Right ventricle myocardium superior (tissue), 1 donor: ENCODE results near the gene SERPINA7. TPM values are rescaled to one million over a fixed set of nuclear protein-coding genes. Genes with fewer than 3 reads are reported as not detected.
"Not testable (repeated sequence)": the region's sequence is repeated elsewhere in the genome, so short reads cannot be mapped to it uniquely, and the experiment has no call there.

Experiments used
- ATAC-seq: fragments of 200-7000 bp; cut with Tn5 transposase; one replicate; pipeline ENCODE4 v1.9.1; 2020; ENCODE audit warnings: mild to moderate bottlenecking; ENCODE audit not compliant: poor library complexity
- DNase-seq: peaks from one replicate; pipeline ENCODE4 v3.0.0-alpha.2; 2020
- intact Hi-C: fragments of 100-400 bp; cut with DNase I; formaldehyde crosslinking; loops from one replicate; pipeline ENCODE4 v1.11.2; 2022
- long read RNA-seq: library from polyadenylated mRNA; unstranded; transcript quantifications from one replicate; pipeline ENCODE4 v2.0.0, GENCODE V29; 2021
- total RNA-seq: library from RNA; stranded (reverse); fragmentation: NEBNext Ultra II Directional; extraction: Animal tissue kit (Norgen Biotek cat#: 25700); gene quantifications from one replicate; pipeline ENCODE4 v1.2.1, GENCODE V29; 2021
- donor health status: DM: no; HTN: yes; CAD: no; lungs with severe emphysema.

Gene SERPINA7, protein sequence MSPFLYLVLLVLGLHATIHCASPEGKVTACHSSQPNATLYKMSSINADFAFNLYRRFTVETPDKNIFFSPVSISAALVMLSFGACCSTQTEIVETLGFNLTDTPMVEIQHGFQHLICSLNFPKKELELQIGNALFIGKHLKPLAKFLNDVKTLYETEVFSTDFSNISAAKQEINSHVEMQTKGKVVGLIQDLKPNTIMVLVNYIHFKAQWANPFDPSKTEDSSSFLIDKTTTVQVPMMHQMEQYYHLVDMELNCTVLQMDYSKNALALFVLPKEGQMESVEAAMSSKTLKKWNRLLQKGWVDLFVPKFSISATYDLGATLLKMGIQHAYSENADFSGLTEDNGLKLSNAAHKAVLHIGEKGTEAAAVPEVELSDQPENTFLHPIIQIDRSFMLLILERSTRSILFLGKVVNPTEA
- total RNA-seq, result not detected
- long read RNA-seq, result 0 reads

DNA sequence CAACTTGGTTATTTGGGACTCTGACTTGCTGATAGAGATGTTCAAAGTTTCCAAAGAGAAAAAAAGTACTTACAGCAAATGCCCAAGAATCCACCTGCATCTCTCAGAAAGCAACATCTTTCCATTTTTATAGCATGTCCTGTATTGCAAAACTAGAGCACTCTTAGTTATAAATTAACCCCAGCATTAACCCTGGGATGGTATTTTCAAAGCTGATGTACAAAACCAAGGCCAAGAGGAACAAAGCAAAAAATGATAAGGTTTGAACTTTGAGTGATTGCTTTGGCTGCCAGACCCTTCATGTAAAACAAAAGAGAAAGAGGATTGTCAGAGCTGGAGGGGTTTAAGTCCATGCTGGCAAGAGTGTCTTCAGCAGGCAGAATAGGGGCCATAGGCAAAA is at the start of gene SERPINA7:
SERPINA7 (minus strand) TSS at position 103 of the 400 bp plus-strand sequence. CDS start 1,669 bp downstream, outside the sequence.
- no peak for DNase-seq
- no peak for ATAC-seq
- intact Hi-C loops, result no loop called here

DNA sequence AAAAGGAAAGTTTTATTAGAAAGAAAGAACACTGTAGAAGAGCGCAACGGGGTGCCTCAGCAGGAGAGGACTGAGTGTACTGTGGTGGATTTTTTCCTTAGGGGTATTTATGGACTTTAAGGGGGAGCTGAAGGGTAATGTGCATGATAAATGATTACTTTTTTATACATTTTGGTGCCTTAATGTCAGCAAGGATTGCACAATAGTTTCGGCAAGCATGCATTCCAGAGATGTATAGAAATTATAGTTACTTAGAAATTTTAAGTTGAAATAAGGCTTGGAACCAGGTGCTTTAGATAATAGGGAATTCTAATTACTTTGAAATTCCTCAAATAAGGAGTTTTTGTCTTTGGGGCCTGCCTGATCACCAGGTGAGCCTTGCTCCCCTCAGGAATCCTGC is 30.5 kb upstream of the SERPINA7 start:
- intact Hi-C loops, result no loop called here
- ATAC-seq, result no peak
- no peak for DNase-seq

DNA sequence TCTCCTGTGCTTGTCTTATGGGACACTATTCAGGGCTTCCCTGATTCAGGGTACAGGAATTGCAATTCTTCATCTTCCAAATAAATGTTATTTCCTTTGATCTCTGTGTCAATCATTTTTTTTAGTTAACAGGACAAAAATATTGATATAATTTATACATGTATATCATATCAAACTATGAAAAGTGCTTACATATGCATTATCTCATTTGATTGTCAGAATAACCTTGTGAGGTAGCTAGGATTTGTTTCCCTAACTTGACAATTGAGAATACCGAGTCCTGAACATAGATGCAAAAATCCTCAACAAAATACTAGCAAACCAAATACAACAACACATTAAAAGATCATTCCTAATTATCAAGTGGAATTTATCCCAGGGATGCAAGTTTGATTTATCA is 11.5 kb upstream of the SERPINA7 start:
- ATAC-seq, result no peak
- intact Hi-C loops, result no loop called here

DNA sequence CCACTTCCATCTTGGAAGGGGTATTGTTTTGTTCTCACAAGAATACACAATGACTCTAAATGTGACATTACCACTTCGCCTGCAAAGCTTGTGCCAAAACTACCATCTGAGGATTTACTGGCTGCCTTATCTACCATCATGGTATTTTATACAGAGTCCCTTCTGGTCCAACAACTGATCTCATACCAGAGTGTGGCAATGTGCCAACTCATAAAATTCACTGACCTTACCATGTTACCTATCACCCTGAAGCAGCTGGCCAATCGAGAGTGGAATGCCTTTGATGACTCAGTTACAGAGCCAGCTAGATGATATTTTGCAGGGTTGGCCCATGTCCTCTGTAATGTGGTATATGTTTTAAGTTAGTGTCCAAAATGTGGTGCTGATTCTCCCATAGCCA is 3.8 kb upstream of the SERPINA7 start:
- intact Hi-C loops, result no loop called here
- no peak for DNase-seq
- no peak for ATAC-seq

More for the DNA sequence above, 11.5 kb upstream of the SERPINA7 start:
- DNase-seq, result no peak

DNA sequence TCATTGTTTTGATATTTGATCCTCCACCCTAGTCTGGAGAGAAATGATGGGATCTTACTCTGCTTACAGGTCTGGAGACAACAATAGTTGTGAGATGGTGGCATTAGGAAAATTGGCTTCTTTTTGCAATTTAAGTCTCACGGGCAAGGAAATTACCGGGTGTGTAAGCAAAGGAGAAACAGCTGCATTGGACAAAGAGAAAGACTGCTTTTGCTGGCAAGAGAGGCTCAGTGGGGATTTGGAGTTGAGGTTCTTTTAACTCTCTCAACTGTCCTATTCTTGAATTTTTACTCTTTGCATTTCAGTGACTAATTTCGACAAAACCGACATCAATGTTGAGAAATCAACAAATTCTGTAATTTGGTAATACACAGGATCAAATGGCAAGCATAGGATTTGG is 2.3 kb upstream of the SERPINA7 start:
- intact Hi-C loops, result no loop called here
- ATAC-seq, result no peak
- no peak for DNase-seq

DNA sequence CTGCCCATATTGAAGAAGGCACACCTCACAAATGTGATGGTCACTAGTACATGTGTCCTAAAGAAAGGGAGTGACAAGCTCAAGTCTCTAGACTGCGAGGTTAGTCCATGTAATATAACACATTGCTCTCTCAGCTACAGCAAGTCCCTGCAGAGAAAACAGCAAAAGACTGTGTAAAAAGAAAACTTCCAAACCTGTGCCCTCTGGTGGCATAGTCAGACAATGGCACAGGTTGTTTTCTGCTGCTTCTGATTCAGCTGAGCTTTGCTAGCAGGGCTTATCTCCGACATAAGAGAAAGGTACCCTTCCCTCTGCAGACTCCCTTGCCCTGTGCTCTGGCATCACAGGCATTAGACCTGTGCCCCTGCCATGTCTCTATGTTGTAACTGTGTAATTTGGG is 1.4 kb upstream of the SERPINA7 start:
- intact Hi-C loops, result no loop called here
- ATAC-seq (no peak), DNase-seq (no peak)

DNA sequence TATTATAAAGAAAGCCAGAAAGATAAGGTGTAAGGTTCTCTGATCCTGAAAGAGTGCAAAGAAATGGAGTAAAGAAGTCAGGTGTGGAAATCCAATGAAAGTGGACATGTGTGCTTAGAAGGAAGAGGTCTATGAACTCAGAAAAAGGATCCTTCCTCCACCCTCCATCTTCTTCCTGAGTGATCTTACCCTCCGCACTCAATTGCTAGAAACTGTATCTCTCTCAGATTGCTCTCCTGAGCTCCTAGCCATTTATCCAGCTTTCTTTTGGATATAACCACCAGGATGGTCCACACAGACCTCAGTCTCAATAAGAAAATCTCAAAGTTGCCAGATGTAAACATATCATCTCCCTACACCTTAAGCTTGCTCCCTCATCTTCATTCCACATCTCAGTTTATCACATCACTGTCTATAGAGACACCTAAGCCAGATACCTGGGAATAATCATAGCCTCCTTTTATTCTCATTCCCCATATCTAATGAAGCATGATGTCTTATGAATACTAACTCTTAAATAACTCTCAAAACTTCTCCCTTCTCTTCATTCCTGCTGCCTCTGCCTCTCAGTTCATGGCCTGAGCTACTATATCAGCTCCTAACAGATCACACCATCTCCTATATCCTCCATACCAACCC is 573 bp downstream of the SERPINA7 start:
- intact Hi-C loops, result no loop called here
- ATAC-seq (no peak), DNase-seq (no peak)

DNA sequence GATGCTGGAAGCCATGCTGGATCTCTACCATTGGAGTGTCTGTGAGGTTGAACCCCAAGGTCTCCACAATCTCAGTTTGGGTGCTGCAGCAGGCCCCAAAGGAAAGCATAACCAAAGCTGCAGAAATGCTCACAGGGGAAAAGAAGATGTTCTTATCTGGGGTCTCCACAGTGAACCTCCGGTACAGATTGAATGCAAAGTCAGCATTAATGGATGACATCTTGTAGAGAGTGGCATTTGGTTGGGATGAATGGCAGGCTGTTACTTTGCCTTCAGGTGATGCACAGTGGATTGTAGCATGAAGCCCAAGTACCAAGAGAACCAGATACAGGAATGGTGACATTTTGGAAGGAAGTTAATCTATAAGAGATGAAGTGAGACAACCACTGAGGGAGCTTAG is 1.8 kb downstream of the SERPINA7 start:
- ATAC-seq (no peak), DNase-seq (no peak)
- intact Hi-C loops, result no loop called here

DNA sequence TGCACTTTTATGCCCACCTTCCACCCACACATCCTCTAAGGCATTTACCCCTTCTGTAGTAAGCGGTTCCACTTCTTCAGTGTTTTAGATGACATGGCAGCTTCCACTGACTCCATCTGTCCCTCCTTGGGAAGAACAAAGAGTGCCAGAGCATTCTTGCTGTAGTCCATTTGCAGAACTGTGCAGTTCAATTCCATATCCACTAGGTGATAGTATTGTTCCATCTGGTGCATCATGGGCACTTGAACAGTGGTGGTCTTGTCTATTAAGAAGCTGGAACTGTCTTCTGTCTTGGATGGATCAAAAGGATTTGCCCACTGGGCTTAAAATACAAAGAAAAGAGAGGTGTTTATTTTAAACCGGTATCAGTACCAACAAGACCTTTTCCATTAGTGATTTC is 3.5 kb downstream of the SERPINA7 start:
- intact Hi-C loops, result no loop called here
- no peak for DNase-seq
- no peak for ATAC-seq

DNA sequence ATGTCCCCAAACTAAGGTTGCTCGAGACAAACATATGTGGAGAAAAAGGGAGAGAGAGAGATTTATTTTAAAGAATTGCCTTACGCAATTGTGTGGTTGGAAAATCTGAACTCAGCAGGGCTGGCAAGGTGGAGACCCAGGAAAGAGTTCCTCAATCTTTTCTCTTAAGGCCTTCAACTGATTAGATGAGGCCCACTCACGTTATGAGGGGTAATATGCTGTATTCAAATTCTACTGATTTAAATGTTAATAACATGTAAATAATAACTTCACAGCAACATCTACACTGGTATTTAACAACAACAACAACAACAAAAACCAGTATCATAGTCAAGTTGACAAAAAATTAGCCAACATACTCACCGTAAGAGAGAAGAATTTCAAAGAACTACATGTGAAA is 14.6 kb downstream of the SERPINA7 start:
- DNase-seq, result no peak
- intact Hi-C loops, result no loop called here
- no peak for ATAC-seq

DNA sequence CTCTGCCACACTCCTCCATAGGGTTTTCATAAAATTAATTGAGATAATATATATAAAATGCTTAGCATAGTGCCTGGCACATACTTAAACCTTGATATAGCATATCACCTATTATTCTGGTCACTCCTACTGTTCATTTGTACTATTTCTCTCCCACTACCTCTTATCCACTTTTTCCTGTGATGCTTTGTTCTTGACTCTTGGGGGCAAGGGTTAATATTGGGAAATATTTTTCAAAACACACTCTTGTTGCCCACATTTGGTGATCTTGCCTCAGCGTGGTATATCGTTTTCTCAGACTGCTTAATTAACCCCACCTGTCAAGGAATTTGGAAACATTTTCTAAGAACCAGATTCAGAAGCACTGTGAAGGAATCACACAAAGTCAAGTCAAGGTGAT is 16.3 kb downstream of the SERPINA7 start:
- no peak for DNase-seq
- intact Hi-C loops, result no loop called here
- ATAC-seq, result no peak

DNA sequence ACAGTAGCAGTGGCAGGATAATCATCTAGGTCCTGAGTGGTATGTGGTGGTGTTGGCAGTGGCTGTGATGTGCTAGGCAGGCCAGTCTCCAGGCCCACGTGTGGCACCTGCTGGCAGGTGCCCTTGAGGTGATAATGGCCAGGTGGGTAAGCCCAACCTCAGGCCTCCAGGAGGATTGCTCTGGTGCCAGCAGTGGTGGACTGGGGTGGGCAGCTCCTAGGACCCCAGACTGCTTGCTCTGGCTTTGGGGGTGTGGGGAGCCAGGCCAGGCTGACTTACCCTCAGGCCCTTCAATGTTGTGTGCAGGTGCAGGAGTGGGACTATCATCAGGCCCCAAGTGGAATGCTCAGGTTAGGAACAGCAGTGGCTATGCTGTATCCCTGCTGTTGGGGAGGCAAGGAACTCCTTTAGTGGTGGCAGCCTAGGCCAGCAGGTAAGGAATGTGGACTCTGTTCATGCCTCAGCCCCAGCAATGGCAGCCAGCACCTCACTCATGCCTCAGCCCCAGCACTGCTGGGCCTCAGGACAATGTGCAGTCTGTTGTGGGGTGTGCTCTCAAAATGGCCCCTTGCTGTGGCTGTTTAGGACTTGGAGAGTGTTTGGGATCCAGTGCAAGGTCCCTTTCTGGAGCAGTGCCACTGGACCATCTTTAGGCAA is 24.3 kb downstream of the SERPINA7 start:
- no peak for ATAC-seq
- no peak for DNase-seq
- intact Hi-C loops, result no loop called here

DNA sequence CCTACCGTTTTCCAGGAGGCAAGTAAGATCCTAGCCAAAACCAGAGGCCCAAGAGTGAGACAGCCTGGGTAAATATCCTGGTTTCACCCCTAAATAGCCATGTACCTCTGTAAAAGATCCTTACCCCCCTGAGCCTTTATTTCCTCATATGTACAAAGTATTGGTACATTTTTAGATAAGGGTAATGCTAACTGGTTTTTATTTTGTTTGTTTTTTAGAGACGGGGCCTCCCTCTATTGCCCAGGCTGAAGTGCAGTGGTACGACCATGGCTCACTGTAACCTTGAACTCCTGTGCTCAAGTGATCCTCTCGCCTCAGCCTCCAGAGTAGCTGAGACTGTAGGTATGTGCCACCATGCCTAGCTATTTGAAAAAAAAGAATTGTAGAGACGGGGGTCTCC is 29.4 kb downstream of the SERPINA7 start:
- no peak for DNase-seq
- no peak for ATAC-seq
- intact Hi-C loops, result no loop called here

DNA sequence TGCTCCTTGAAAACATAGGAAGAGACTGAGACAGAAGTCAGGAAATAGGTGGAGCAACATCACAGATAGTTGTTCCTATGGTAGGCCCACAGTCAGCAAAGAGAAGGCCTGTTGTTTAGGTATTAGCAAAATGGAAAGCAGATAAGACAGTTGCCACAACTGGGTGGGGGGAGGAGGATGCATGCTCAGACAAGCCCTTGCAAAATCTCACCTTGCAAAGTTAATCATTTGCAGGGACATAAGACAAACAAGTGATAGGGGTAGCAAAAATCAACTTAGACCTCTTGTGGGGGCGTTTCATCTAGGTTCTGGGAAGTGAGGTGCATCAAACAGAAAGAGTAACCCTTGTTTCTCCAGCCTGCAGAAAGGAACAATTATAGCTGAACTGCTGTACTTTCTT is 30.7 kb downstream of the SERPINA7 start:
- intact Hi-C loops, result no loop called here
- no peak for ATAC-seq
- no peak for DNase-seq

DNA sequence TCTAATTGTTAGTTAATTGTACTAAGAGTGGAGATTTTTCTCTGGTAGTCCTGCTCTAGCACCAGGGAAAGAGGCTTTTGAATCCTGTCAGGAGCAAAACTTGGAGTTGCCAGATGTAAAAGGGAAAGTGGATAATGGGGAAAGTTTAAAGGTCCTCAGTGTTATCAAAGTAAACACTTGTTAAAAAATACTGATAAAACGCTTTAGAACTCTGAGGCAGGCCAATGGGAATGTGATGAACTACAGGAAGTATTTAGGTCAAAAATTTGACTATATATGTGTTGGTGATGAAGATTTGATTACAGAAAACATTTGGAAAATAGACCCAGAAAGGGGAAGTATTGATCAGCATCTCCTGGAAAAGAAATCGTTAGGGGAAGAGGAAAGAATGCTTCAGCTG is 32.8 kb downstream of the SERPINA7 start:
- ATAC-seq (no peak), DNase-seq (no peak)
- intact Hi-C loops, result no loop called here

DNA sequence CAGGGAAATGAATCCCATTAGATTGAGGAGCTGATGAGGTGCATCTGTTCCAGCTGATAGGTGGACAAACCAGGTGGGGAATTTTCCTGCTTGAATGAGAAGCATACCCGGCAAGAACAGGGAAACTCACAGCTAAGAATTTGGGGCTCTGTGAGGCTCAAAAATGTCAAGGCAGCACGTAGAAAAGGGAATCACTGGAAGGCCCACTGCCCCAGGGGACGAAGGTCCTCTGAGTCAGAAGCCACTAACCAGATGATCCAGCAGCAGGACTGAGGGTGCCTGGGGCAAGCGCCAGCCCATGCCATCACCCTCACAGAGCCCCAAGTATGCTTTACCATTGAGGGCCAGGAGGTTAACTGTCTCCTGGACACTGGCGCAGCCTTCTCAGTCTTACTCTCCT is 37.9 kb downstream of the SERPINA7 start:
- DNase-seq, intact Hi-C loops, ATAC-seq: not testable (repeated sequence)

DNA sequence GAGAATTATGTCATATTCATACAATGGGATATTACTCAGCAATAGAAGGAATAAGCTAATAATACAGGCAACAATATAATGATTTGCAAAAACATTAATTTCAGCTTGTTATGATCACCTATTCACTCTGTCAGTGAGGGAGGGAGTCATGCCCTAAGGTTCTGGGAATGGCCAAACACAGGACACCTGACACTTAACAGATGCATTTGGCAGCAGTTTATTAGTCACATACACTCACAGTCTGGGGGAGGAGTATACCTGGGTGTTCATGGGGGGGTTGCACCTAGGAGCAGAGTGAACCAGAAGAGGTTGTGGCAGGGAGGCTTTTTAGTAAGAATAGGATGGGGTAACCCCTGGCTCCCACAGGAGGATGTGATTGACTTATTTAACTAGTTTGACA is 38.3 kb downstream of the SERPINA7 start:
- DNase-seq (no peak), ATAC-seq (no peak)
- intact Hi-C loops, result no loop called here

DNA sequence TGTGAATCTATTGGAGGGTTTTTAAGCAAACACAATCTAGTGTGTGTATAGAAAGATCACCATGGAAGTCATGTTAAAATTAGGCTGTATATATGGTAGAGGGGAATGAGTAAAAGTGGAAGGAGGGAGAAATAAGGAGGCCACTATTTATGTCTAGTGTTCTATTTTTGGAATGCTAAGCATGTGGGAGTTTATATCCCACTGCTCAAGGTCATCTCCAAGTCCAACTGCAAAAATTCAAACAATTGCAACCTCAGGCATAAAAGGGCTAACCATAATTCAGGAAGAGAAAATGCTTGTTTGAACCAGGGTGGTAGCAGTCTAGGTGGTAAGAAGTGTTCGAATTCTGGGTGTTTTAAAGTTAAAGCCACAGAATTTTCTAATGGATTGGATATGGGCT is 39.2 kb downstream of the SERPINA7 start:
- ATAC-seq (no peak), DNase-seq (no peak)
- intact Hi-C loops, result no loop called here

DNA sequence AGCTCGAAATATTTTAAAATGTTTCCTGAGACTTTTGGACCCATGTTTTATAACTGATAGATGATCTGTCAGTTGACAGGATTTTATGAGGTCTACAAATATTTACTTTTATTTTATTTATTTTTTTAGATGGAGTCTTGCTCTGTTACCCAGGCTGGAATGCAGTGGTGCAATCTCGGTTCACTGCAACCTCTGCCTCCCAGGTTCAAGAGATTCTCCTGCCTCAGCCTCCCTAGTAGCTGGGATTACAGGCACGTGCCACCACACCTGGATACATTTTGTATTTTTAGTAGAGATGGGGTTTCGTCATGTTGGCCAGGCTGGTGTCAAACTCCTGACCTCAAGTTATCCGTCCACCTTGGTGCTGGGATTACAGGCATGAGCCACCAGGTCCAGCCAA is 50.0 kb downstream of the SERPINA7 start:
- DNase-seq, ATAC-seq, intact Hi-C loops: not testable (repeated sequence)
